Thymus (tissue), 11 donors: ENCODE data around the gene TSPAN14. TPM values are rescaled to one million over a fixed set of nuclear protein-coding genes. Genes with fewer than 3 reads are reported as not detected.

Experiments
- DNase-seq, 9 donors: peaks; one replicate each; pipeline ENCODE4 v3.0.0-alpha.2; 2013; ENCODE audit warnings: low spot score in 9 of 9, low read depth in 6 of 9, missing footprints in 1 of 9
- H3K27ac ChIP-seq, 2 donors: one replicate each; pipeline ENCODE4 v1.5.1; 2013; ENCODE audit warnings: control low read depth in 1 of 2, low read depth in 1 of 2, low read length in 1 of 2, mild to moderate bottlenecking in 1 of 2, moderate library complexity in 1 of 2
- H3K27me3 ChIP-seq, 2 donors: one replicate each; pipeline ENCODE4 v1.5.1; 2013; ENCODE audit warnings: low read length in 1 of 2; ENCODE audit not compliant: control insufficient read depth in 2 of 2, insufficient read depth in 1 of 2
- H3K36me3 ChIP-seq, 2 donors: one replicate each; pipeline ENCODE4 v1.5.1; 2013; ENCODE audit warnings: low read length in 1 of 2, mild to moderate bottlenecking in 1 of 2, moderate library complexity in 1 of 2; ENCODE audit not compliant: control insufficient read depth in 2 of 2, insufficient read depth in 2 of 2
- H3K4me1 ChIP-seq, 2 donors: one replicate each; pipeline ENCODE4 v1.5.1; 2013; ENCODE audit warnings: low read length in 2 of 2; ENCODE audit not compliant: control insufficient read depth in 2 of 2, insufficient read depth in 2 of 2
- H3K4me3 ChIP-seq, 2 donors: one replicate each; pipeline ENCODE4 v1.5.1; 2013; ENCODE audit warnings: low read length in 2 of 2, control low read depth in 1 of 2, mild to moderate bottlenecking in 1 of 2
- H3K9me3 ChIP-seq, 2 donors: one replicate each; pipeline ENCODE4 v1.5.1; 2013; ENCODE audit warnings: low read length in 1 of 2, mild to moderate bottlenecking in 1 of 2; ENCODE audit not compliant: control insufficient read depth in 2 of 2, insufficient read depth in 1 of 2
- WGBS: extraction: QIAGEN DNeasy Blood & Tissue Kit; methylation state at CpG from one replicate; pipeline ENCODE4 v1.1.7; 2013; 5-methylcytosine and 5-hydroxymethylcytosine counted together
- polyA plus RNA-seq: library from polyadenylated mRNA; stranded (reverse); fragments of 200-250 nt; gene quantifications from one replicate; pipeline ENCODE4 v1.2.3, GENCODE V29; 2013
- total RNA-seq: library from RNA; stranded (reverse); fragments of 120-200 nt; gene quantifications from one replicate; pipeline ENCODE4 v1.2.4, GENCODE V29; 2013
- donor health status: healthy.

The TSPAN14 gene
- total and polyA plus RNA-seq, 2 donors: 16.6 to 60.0 TPM

- WGBS: 95% methylated on average over 8 of the region's 8 CpGs
- Histone ChIP-seq H3K27me3 (no peaks in the 10 kb centered on the region), H3K27ac (no peak overlapping the region), H3K9me3 (no peaks in the 10 kb centered on the region), H3K36me3 (no peaks in the 10 kb centered on the region), H3K4me1 (peaks cover 0 to 24% of the 10 kb centered on the region in 2 donors), H3K4me3 (no peak overlapping the region)
- no peak for DNase-seq
Measured at GRCh38 chr10:80537086-80537735, 83.1 kb downstream of the TSPAN14 start.

- WGBS: 98% methylated on average over 19 of the region's 19 CpGs
Measured at GRCh38 chr10:80537736-80538480, 83.8 kb downstream of the TSPAN14 start, which contains the start of gene SH2D4B. Gene SH2D4B, plus strand, starts transcription at chr10:80537902. Its CDS starts 430 bp downstream, at chr10:80538332.

GRCh38 chr10:80538481-80539185 is 84.5 kb downstream of the TSPAN14 start:
- H3K9me3 ChIP-seq: no peaks in the 10 kb centered on the region
- no peak overlapping the region for H3K4me3 ChIP-seq
- H3K36me3 ChIP-seq: no peaks in the 10 kb centered on the region
- H3K27ac ChIP-seq: no peak overlapping the region
- no peaks in the 10 kb centered on the region for H3K27me3 ChIP-seq
- DNase-seq: no peak
- peaks cover 0 to 20% of the 10 kb centered on the region in 2 donors for H3K4me1 ChIP-seq
- WGBS: 96% methylated on average over 16 of the region's 16 CpGs

More at GRCh38 chr10:80537736-80538480, 83.8 kb downstream of the TSPAN14 start, which contains the start of gene SH2D4B:
- Histone ChIP-seq H3K4me3 (no peak within 1 kb of the TSS), H3K9me3 (no peaks in the 10 kb centered on the region), H3K36me3 (no peaks in the 10 kb centered on the region), H3K27ac (no peak within 1 kb of the TSS), H3K4me1 (peaks cover 0 to 20% of the 10 kb centered on the region in 2 donors), H3K27me3 (no peaks in the 10 kb centered on the region)
- DNase-seq: no peak

DNA sequence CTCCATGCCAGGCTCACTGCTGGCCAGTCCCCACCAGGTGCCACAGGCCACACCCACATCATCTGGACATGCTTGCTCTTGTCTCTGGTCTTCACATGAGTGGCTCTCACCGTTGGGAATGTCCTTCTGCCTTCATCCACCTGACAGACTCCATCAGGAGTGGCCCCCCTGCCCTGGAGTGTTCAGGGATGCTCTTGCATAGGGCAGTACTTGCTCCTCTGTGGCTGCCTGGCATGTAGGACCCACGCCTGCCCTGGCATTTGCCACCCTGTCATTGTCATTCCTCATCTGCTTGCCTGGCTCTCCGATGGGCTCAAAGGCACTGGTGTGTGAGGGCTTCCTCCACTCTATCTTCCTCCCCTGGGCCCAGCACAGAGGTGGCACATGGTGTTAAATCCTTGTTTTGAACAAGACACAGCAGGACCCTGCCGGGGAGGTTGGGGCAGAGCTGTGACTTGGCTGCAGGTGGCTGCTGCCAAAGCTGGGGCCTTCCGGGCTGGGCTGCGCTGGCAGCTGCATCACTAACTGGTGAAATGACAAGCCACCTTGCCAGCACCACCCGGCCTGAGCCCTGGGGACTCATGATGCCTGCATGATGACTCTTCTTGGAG is 85.4 kb downstream of the TSPAN14 start:
- peaks cover 0 to 20% of the 10 kb centered on the region in 2 donors for H3K4me1 ChIP-seq
- no peak overlapping the region for H3K4me3 ChIP-seq
- H3K36me3 ChIP-seq: no peaks in the 10 kb centered on the region
- H3K9me3 ChIP-seq: no peaks in the 10 kb centered on the region
- 74% methylated on average over 7 of the region's 7 CpGs for WGBS
- H3K27ac ChIP-seq: no peak overlapping the region
- DNase-seq: no peak
- peaks cover 0 to 2% of the 10 kb centered on the region in 2 donors for H3K27me3 ChIP-seq

DNA sequence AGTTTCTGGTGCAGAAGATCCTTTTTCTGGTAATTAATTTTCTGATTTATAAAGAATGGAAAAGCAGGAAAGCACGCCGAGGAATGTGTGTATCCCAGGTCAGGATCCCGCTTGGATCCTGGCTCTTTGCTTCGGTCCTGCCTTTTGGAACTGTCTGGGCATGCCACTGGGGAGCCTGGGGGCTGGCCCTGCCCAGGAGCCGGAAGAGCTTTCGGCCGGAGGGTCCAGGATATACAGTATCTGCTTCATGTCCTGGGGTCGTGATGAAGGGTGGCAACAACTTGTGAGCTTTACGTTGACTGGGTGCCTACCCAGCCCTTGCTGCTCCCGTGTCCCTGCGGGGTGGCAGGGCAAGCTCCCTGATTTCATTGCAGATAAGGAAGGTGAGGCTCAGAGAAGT is 86.0 kb downstream of the TSPAN14 start:
- Histone ChIP-seq H3K9me3 (no peaks in the 10 kb centered on the region), H3K36me3 (no peaks in the 10 kb centered on the region), H3K27ac (no peak overlapping the region), H3K27me3 (peaks cover 0 to 2% of the 10 kb centered on the region in 2 donors), H3K4me1 (peaks cover 0 to 20% of the 10 kb centered on the region in 2 donors), H3K4me3 (no peak overlapping the region)
- WGBS: 93% methylated on average over 11 of the region's 11 CpGs
- no peak for DNase-seq

- no peak overlapping the region for H3K4me3 ChIP-seq
- peaks cover 0 to 2% of the 10 kb centered on the region in 2 donors for H3K27me3 ChIP-seq
- H3K36me3 ChIP-seq: no peaks in the 10 kb centered on the region
- H3K27ac ChIP-seq: no peak overlapping the region
- H3K9me3 ChIP-seq: no peaks in the 10 kb centered on the region
- no peak for DNase-seq
- 94% methylated on average over 9 of the region's 9 CpGs for WGBS
- peaks cover 0 to 18% of the 10 kb centered on the region in 2 donors for H3K4me1 ChIP-seq
Measured at GRCh38 chr10:80540618-80540980, 86.5 kb downstream of the TSPAN14 start.

GRCh38 chr10:80540981-80541750 is 87.1 kb downstream of the TSPAN14 start:
- no peak for DNase-seq
- peaks cover 0 to 12% of the 10 kb centered on the region in 2 donors for H3K4me1 ChIP-seq
- H3K4me3 ChIP-seq: no peak overlapping the region
- no peak overlapping the region for H3K27ac ChIP-seq
- H3K36me3 ChIP-seq: no peaks in the 10 kb centered on the region
- no peaks in the 10 kb centered on the region for H3K9me3 ChIP-seq
- WGBS: 85% methylated on average over 11 of the region's 11 CpGs
- peaks cover 0 to 2% of the 10 kb centered on the region in 2 donors for H3K27me3 ChIP-seq

GRCh38 chr10:80542053-80542452 is 87.9 kb downstream of the TSPAN14 start:
- H3K36me3 ChIP-seq: no peaks in the 10 kb centered on the region
- H3K27me3 ChIP-seq: peaks cover 0 to 2% of the 10 kb centered on the region in 2 donors
- no peak overlapping the region for H3K27ac ChIP-seq
- 94% methylated on average over 4 of the region's 4 CpGs for WGBS
- H3K9me3 ChIP-seq: no peaks in the 10 kb centered on the region
- H3K4me3 ChIP-seq: no peak overlapping the region
- no peak for DNase-seq
- peaks cover 0 to 9% of the 10 kb centered on the region in 2 donors for H3K4me1 ChIP-seq
